ENCODE measurements around the gene RRM2.

DNA sequence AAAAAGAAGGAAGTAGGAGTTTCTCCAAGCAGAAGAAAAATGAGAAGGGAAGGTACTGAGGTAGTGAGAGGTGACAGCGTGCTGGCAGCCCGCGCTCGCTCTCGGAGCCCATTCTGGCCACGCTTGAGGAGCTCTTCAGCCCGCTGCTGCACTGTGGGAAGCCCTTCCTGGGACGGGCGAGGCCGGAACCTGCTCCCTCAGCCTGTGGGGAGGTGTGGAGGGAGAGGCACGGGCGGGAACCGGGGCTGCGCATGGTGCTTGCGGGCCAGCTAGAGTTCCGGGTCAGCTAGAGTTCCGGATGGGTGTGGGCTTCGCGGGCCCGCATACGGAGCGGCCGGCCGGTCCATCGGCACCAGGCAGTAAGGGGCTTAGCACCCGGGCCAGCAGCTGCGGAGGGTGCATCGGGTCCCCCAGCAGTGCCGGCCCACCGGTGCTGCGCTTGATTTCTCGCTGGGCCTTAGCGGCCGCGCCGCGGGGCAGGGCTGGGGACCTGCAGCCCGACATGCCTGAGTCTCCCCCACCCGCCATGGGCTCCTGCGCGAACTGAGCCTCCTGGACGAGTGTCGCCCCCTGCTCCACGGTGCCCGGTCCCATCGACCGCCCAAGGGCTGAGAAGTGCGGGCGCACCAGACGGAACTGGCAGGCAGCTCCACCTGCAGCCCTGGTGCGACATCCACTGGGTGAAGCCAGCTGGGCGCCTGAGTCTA, 31.2 kb upstream of the RRM2 start:
- TF ChIP-seq, protein P1, sequence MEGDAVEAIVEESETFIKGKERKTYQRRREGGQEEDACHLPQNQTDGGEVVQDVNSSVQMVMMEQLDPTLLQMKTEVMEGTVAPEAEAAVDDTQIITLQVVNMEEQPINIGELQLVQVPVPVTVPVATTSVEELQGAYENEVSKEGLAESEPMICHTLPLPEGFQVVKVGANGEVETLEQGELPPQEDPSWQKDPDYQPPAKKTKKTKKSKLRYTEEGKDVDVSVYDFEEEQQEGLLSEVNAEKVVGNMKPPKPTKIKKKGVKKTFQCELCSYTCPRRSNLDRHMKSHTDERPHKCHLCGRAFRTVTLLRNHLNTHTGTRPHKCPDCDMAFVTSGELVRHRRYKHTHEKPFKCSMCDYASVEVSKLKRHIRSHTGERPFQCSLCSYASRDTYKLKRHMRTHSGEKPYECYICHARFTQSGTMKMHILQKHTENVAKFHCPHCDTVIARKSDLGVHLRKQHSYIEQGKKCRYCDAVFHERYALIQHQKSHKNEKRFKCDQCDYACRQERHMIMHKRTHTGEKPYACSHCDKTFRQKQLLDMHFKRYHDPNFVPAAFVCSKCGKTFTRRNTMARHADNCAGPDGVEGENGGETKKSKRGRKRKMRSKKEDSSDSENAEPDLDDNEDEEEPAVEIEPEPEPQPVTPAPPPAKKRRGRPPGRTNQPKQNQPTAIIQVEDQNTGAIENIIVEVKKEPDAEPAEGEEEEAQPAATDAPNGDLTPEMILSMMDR (IDR thresholded peaks at IDR 0.05): no peak
- TF ChIP-seq POLR2AphosphoS5 (IDR thresholded peaks at IDR 0.05): no peak
- TF ChIP-seq POLR2A (IDR thresholded peaks at IDR 0.05): no peak
- no peak for TF ChIP-seq EP300 (IDR thresholded peaks at IDR 0.05)

Measured in stomach (tissue), 4 donors.